Measurements from ENCODE around the gene PLOD1. TPM values are rescaled to one million over a fixed set of nuclear protein-coding genes. Genes with fewer than 3 reads are reported as not detected.

PLOD1 gene
- polyA plus RNA-seq, 1 donor (not counting 4 experiments of a cell fraction or from before 2014, with no cell fraction given) = 63.6 TPM

DNA sequence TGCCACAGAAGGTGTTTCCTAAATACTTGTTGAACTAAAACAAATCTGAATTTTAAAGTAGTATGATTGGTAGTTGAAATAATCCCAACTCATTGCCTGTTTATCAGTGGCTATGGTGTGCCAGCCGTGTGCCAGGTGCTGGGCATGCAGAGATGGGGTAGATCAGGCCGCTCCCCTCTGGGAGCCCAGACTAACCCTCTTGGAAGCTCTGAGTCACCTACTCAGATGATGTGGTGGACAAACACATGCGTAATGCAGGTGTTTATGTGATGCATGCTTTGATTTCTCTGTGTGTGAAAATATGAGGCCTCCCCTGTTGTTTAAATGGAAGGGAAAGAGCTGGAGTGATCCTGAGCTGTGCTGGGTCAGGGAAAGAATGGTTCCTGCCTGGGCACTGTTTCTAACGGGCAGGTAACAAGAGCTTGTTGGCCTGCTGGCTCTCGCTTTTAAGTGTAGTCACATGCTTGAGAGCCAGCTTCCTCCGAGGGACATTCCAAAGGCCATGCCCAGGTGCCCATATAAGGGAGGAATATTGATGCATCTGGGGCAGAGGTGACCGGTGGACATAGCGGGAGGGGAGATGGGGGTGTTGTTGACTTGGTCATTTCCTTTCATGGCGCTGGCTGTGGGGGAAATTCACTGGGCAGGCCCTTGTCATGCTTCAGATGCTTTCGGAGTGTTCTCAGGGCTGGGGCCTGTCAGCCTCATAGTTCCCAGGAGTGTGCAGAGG, 56.0 kb downstream of the PLOD1 start:
- FAIRE-seq = no peak
- no peak overlapping the region for H3K27ac ChIP-seq (ENCODE audit: control insufficient read depth, insufficient read depth, low read length)

DNA sequence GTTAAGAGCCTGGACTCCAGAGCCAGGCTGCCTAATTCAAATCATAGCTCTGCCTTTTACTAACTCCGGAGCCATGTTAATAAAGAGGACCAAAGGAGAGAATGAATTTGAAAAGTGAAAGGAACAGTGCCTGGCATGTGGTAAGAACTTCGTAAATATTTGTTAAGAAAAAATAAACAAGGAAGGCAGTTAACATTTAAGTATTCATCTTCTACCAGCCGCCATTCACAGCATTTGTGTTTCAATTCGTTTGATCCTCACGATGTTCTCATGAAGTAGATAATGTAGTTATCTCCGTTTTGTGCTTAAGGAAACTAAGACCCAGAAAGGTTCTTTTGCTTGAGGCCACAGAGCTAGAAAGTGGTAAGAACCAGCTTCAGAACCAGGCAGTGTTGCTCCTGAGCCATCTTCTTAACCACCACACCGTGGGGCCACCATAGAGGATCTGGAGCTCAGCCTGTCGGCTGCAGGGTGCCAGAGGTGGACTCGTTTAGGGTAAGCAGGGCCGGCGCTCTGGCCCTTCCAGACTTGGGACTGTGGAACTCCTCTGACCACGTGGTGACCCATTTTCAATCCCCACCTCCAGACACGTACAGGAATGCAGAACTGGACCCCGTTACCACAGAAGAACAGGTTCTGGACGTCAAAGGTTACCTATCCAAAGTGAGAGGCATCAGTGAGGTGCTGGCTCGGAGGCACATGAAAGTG, 57.6 kb downstream of the PLOD1 start:
- Histone ChIP-seq H3K79me2 (ENCODE audit: control insufficient read depth, insufficient read depth, low read length) (peaks cover 44% of the 10 kb centered on the region), H3K4me1 (ENCODE audit: control insufficient read depth, extremely low read depth, insufficient read depth, low read length) (no peaks in the 10 kb centered on the region), H4K20me1 (ENCODE audit: control insufficient read depth, extremely low read depth, insufficient read depth, low read length) (peaks cover 7% of the 10 kb centered on the region), H3K4me3 (ENCODE audit: control insufficient read depth in 2 of 3, extremely low read depth in 1 of 3, insufficient read depth in 2 of 3, low read depth in 1 of 3, low read length in 3 of 3) (no peak overlapping the region), H3K36me3 (ENCODE audit: control insufficient read depth in 2 of 2, extremely low read depth in 1 of 2, insufficient read depth in 2 of 2, low read length in 2 of 2) (peaks cover 42 to 53% of the 10 kb centered on the region in 2 experiments), H3K9ac (ENCODE audit: control insufficient read depth, extremely low read depth, insufficient read depth, low read length) (no peak overlapping the region), H3K27ac (ENCODE audit: control insufficient read depth, insufficient read depth, low read length) (no peak overlapping the region), H3K27me3 (ENCODE audit: control insufficient read depth, extremely low read depth, insufficient read depth, low read length) (no peaks in the 10 kb centered on the region), H3K9me3 (ENCODE audit: control insufficient read depth, low read depth, low read length) (no peaks in the 10 kb centered on the region), H3K9me1 (ENCODE audit: control insufficient read depth, extremely low read depth, insufficient read depth, low read length) (no peaks in the 10 kb centered on the region), H3K4me2 (ENCODE audit: control insufficient read depth, extremely low read depth, insufficient read depth, low read depth, low read length) (no peak overlapping the region), H2AFZ (ENCODE audit: control insufficient read depth, low read length) (no peak overlapping the region)
- no peak for FAIRE-seq
- DNase-seq (ENCODE audit: low read depth, low spot score) = no peak
- no peak for TF ChIP-seq EZH2 (IDR thresholded peaks at IDR 0.05; ENCODE audit: low read length)
- TF ChIP-seq, protein P1, sequence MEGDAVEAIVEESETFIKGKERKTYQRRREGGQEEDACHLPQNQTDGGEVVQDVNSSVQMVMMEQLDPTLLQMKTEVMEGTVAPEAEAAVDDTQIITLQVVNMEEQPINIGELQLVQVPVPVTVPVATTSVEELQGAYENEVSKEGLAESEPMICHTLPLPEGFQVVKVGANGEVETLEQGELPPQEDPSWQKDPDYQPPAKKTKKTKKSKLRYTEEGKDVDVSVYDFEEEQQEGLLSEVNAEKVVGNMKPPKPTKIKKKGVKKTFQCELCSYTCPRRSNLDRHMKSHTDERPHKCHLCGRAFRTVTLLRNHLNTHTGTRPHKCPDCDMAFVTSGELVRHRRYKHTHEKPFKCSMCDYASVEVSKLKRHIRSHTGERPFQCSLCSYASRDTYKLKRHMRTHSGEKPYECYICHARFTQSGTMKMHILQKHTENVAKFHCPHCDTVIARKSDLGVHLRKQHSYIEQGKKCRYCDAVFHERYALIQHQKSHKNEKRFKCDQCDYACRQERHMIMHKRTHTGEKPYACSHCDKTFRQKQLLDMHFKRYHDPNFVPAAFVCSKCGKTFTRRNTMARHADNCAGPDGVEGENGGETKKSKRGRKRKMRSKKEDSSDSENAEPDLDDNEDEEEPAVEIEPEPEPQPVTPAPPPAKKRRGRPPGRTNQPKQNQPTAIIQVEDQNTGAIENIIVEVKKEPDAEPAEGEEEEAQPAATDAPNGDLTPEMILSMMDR (optimal IDR thresholded peaks at IDR 0.05 in 1 of 3, IDR thresholded peaks at IDR 0.05 in 1 of 3, conservative IDR thresholded peaks at IDR 0.05 in 1 of 3; ENCODE audit: extremely low read depth in 1 of 3, insufficient read depth in 2 of 3, low read length in 3 of 3) = no peak
- dilution Hi-C loops (cut with MboI; ENCODE audit: extremely low pct_ligation_motif_present, low sequenced_read_pairs) = no loop called here

More for the DNA sequence above, 56.0 kb downstream of the PLOD1 start:
- H3K4me3 ChIP-seq (ENCODE audit: control insufficient read depth in 2 of 3, extremely low read depth in 1 of 3, insufficient read depth in 2 of 3, low read depth in 1 of 3, low read length in 3 of 3) = no peak overlapping the region
- DNase-seq (ENCODE audit: low read depth, low spot score) = no peak
- H3K9me3 ChIP-seq (ENCODE audit: control insufficient read depth, low read depth, low read length) = no peaks in the 10 kb centered on the region
- H3K4me2 ChIP-seq (ENCODE audit: control insufficient read depth, extremely low read depth, insufficient read depth, low read depth, low read length) = no peak overlapping the region
- no peak overlapping the region for H2AFZ ChIP-seq (ENCODE audit: control insufficient read depth, low read length)
- no peaks in the 10 kb centered on the region for H3K9me1 ChIP-seq (ENCODE audit: control insufficient read depth, extremely low read depth, insufficient read depth, low read length)
- no peaks in the 10 kb centered on the region for H3K27me3 ChIP-seq (ENCODE audit: control insufficient read depth, extremely low read depth, insufficient read depth, low read length)
- dilution Hi-C loops (cut with MboI; ENCODE audit: extremely low pct_ligation_motif_present, low sequenced_read_pairs) = no loop called here
- H3K36me3 ChIP-seq (ENCODE audit: control insufficient read depth in 2 of 2, extremely low read depth in 1 of 2, insufficient read depth in 2 of 2, low read length in 2 of 2) = peaks cover 38 to 45% of the 10 kb centered on the region in 2 experiments
- H3K4me1 ChIP-seq (ENCODE audit: control insufficient read depth, extremely low read depth, insufficient read depth, low read length) = no peaks in the 10 kb centered on the region
- peaks cover 6% of the 10 kb centered on the region for H4K20me1 ChIP-seq (ENCODE audit: control insufficient read depth, extremely low read depth, insufficient read depth, low read length)
- TF ChIP-seq EZH2 (IDR thresholded peaks at IDR 0.05; ENCODE audit: low read length) = no peak
- TF ChIP-seq, protein P1 (optimal IDR thresholded peaks at IDR 0.05 in 1 of 3, IDR thresholded peaks at IDR 0.05 in 1 of 3, conservative IDR thresholded peaks at IDR 0.05 in 1 of 3; ENCODE audit: extremely low read depth in 1 of 3, insufficient read depth in 2 of 3, low read length in 3 of 3) = no peak
- H3K9ac ChIP-seq (ENCODE audit: control insufficient read depth, extremely low read depth, insufficient read depth, low read length) = no peak overlapping the region
- peaks cover 61% of the 10 kb centered on the region for H3K79me2 ChIP-seq (ENCODE audit: control insufficient read depth, insufficient read depth, low read length)
